ENCODE data around the gene MTTP.

The MTTP gene

GRCh38 chr4:99642725-99643489 is 68.3 kb downstream of the MTTP start:
- TF ChIP-seq CTCF (IDR thresholded peaks at IDR 0.05; ENCODE audit: poor library complexity, severe bottlenecking), result no peak
- no peaks in the 10 kb centered on the region for H3K4me1 ChIP-seq (ENCODE audit: insufficient read depth, poor library complexity, severe bottlenecking)

GRCh38 chr4:99644453-99644852 is 69.8 kb downstream of the MTTP start:
- DNase-seq (ENCODE audit: low spot score), result no peak
- no peaks in the 10 kb centered on the region for H3K27me3 ChIP-seq (ENCODE audit: insufficient read depth, poor library complexity, severe bottlenecking)

More at GRCh38 chr4:99642725-99643489, 68.3 kb downstream of the MTTP start:
- Histone ChIP-seq H3K36me3 (ENCODE audit: low read depth) (no peaks in the 10 kb centered on the region), H3K4me3 (ENCODE audit: severe bottlenecking) (no peak overlapping the region), H3K9me3 (ENCODE audit: severe bottlenecking) (no peaks in the 10 kb centered on the region), H3K27me3 (ENCODE audit: insufficient read depth, poor library complexity, severe bottlenecking) (no peaks in the 10 kb centered on the region), H3K27ac (ENCODE audit: poor library complexity, severe bottlenecking) (no peak overlapping the region)
- DNase-seq (ENCODE audit: low spot score) (no peak), ATAC-seq (ENCODE audit: low read depth) (no peak)

GRCh38 chr4:99645036-99645435 is 70.4 kb downstream of the MTTP start:
- H3K4me3 ChIP-seq (ENCODE audit: severe bottlenecking), result no peak overlapping the region

More at GRCh38 chr4:99644453-99644852, 69.8 kb downstream of the MTTP start:
- H3K9me3 ChIP-seq (ENCODE audit: severe bottlenecking), result no peaks in the 10 kb centered on the region
- no peak for ATAC-seq (ENCODE audit: low read depth)
- no peak for TF ChIP-seq CTCF (IDR thresholded peaks at IDR 0.05; ENCODE audit: poor library complexity, severe bottlenecking)
- no peak overlapping the region for H3K4me3 ChIP-seq (ENCODE audit: severe bottlenecking)
- H3K27ac ChIP-seq (ENCODE audit: poor library complexity, severe bottlenecking), result no peak overlapping the region
- no peaks in the 10 kb centered on the region for H3K4me1 ChIP-seq (ENCODE audit: insufficient read depth, poor library complexity, severe bottlenecking)
- H3K36me3 ChIP-seq (ENCODE audit: low read depth), result no peaks in the 10 kb centered on the region

GRCh38 chr4:99645638-99646037 is 71.0 kb downstream of the MTTP start:
- no peak for TF ChIP-seq CTCF (IDR thresholded peaks at IDR 0.05; ENCODE audit: poor library complexity, severe bottlenecking)
- DNase-seq (ENCODE audit: low spot score) (no peak), ATAC-seq (ENCODE audit: low read depth) (no peak)
- H3K27ac ChIP-seq (ENCODE audit: poor library complexity, severe bottlenecking), result no peak overlapping the region
- no peaks in the 10 kb centered on the region for H3K9me3 ChIP-seq (ENCODE audit: severe bottlenecking)
- H3K4me1 ChIP-seq (ENCODE audit: insufficient read depth, poor library complexity, severe bottlenecking), result no peaks in the 10 kb centered on the region
- H3K27me3 ChIP-seq (ENCODE audit: insufficient read depth, poor library complexity, severe bottlenecking), result no peaks in the 10 kb centered on the region
- H3K4me3 ChIP-seq (ENCODE audit: severe bottlenecking), result no peak overlapping the region
- H3K36me3 ChIP-seq (ENCODE audit: low read depth), result no peaks in the 10 kb centered on the region

More at GRCh38 chr4:99645036-99645435, 70.4 kb downstream of the MTTP start:
- DNase-seq (ENCODE audit: low spot score) (no peak), ATAC-seq (ENCODE audit: low read depth) (no peak)
- Histone ChIP-seq H3K4me1 (ENCODE audit: insufficient read depth, poor library complexity, severe bottlenecking) (no peaks in the 10 kb centered on the region), H3K27ac (ENCODE audit: poor library complexity, severe bottlenecking) (no peak overlapping the region), H3K9me3 (ENCODE audit: severe bottlenecking) (no peaks in the 10 kb centered on the region), H3K27me3 (ENCODE audit: insufficient read depth, poor library complexity, severe bottlenecking) (no peaks in the 10 kb centered on the region), H3K36me3 (ENCODE audit: low read depth) (no peaks in the 10 kb centered on the region)
- no peak for TF ChIP-seq CTCF (IDR thresholded peaks at IDR 0.05; ENCODE audit: poor library complexity, severe bottlenecking)

GRCh38 chr4:99647071-99647470 is 72.4 kb downstream of the MTTP start:
- no peaks in the 10 kb centered on the region for H3K9me3 ChIP-seq (ENCODE audit: severe bottlenecking)
- DNase-seq (ENCODE audit: low spot score), result no peak
- ATAC-seq (ENCODE audit: low read depth), result no peak

More at GRCh38 chr4:99647071-99647470, 72.4 kb downstream of the MTTP start:
- H3K27me3 ChIP-seq (ENCODE audit: insufficient read depth, poor library complexity, severe bottlenecking), result no peaks in the 10 kb centered on the region
- no peaks in the 10 kb centered on the region for H3K36me3 ChIP-seq (ENCODE audit: low read depth)
- no peak overlapping the region for H3K27ac ChIP-seq (ENCODE audit: poor library complexity, severe bottlenecking)
- H3K4me1 ChIP-seq (ENCODE audit: insufficient read depth, poor library complexity, severe bottlenecking), result no peaks in the 10 kb centered on the region
- no peak overlapping the region for H3K4me3 ChIP-seq (ENCODE audit: severe bottlenecking)
- no peak for TF ChIP-seq CTCF (IDR thresholded peaks at IDR 0.05; ENCODE audit: poor library complexity, severe bottlenecking)
